ENCODE data around the gene TCEA3. TPM values are rescaled to one million over a fixed set of nuclear protein-coding genes. Genes with fewer than 3 reads are reported as not detected.

TCEA3 gene
- total and polyA plus RNA-seq, 2 experiments from 2014 or later: 174 to 203 TPM

DNA sequence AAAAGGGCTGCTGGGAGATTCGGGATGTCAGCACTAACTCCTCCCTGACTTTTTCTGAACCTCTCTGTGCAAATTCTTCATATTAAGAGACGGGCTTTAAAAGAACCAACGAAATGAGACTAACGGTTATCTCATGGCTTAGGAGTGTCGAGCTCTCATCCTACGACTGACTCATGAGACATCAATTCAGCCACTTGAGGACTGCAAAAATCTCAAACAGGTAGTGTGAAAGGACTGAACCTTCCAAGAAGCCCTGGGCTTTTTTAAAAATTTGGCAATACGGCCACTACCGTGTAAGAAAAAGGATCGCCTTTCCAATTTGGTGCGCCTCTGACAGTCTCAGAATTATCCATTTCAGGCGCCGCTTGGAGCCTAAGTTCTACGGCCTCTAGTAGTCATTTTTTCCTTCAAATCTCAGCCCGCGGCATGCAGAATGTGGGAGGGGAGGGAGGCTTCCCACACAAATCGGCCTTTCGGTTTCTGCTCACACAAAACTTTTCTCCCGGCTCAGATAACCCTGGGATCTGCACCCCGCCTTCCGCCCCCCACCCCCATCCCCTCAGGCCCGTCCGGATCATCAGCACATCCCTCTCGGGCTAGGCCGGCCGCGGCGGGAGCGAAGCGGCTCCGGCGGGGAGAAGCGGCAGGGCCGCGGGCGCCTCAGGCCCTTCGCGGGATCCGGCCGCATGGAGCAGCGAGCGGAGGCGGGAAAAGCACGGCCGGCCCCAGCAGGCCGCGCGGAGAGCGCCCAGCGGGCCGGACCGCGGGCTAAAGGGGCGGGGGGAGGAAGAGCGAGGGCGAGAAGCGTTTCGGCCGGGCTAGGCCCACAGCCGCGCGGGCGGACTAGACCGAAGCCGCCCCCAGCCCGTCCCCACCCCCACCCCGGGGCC, 81.1 kb downstream of the TCEA3 start:
- peak; percentile 58 to 62 for DNase-seq (ENCODE audit: low read depth in 1 of 2, low spot score in 1 of 2)
- no peaks in the 10 kb centered on the region for H3K36me3 ChIP-seq
- peak overlapping the region; percentile 82 for H3K4me3 ChIP-seq
- H3K27ac ChIP-seq: peak overlapping the region; percentile 99
- H3K4me1 ChIP-seq (ENCODE audit: low read depth): peaks cover 39% of the 10 kb centered on the region
- no peaks in the 10 kb centered on the region for H3K27me3 ChIP-seq
- no peak for TF ChIP-seq CTCF (IDR thresholded peaks at IDR 0.05; ENCODE audit: low read depth, low read length)
- H3K9me3 ChIP-seq (ENCODE audit: low read depth): no peaks in the 10 kb centered on the region

- H3K27ac ChIP-seq: peak overlapping the region; percentile 99
Measured at GRCh38 chr1:23341931-23342692, 82.4 kb downstream of the TCEA3 start.

DNA sequence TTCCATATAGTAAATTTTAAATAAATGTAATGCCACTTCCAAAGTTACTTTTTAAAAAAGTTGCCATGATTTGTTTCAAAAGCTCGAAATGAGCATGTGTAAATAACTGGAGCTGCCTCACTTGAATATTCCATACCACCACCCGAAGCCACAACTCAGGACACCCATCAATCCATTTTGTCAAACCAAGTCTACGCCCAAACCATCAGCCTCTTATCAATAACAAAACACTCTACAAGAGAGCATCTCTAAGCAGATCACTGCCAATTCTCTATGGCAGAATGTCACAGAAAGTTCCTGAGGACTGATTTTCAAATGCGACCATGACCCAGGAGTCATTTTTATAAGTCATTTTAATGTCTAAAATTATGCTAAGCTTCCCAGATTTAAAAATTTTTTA, 84.9 kb downstream of the TCEA3 start:
- no peak for DNase-seq (ENCODE audit: low read depth in 1 of 2, low spot score in 1 of 2)
- H3K36me3 ChIP-seq: peaks cover 26% of the 10 kb centered on the region

More at GRCh38 chr1:23341931-23342692, 82.4 kb downstream of the TCEA3 start:
- Histone ChIP-seq H3K36me3 (peaks cover 12% of the 10 kb centered on the region), H3K4me3 (peak overlapping the region; percentile 82), H3K9me3 (ENCODE audit: low read depth) (no peaks in the 10 kb centered on the region), H3K27me3 (no peaks in the 10 kb centered on the region), H3K4me1 (ENCODE audit: low read depth) (peaks cover 46% of the 10 kb centered on the region)
- peak in 1 of 2 donors; percentile 46 for DNase-seq (ENCODE audit: low read depth in 1 of 2, low spot score in 1 of 2)
- no peak for TF ChIP-seq CTCF (IDR thresholded peaks at IDR 0.05; ENCODE audit: low read depth, low read length)

GRCh38 chr1:23337869-23338268, 86.7 kb downstream of the TCEA3 start:
- Histone ChIP-seq H3K27ac (peak overlapping the region; percentile 16), H3K4me3 (no peak overlapping the region), H3K36me3 (peaks cover 40% of the 10 kb centered on the region), H3K4me1 (ENCODE audit: low read depth) (peaks cover 46% of the 10 kb centered on the region), H3K27me3 (no peaks in the 10 kb centered on the region), H3K9me3 (ENCODE audit: low read depth) (no peaks in the 10 kb centered on the region)
- peak in 1 of 2 donors; percentile 34 for DNase-seq (ENCODE audit: low read depth in 1 of 2, low spot score in 1 of 2)
- no peak for TF ChIP-seq CTCF (IDR thresholded peaks at IDR 0.05; ENCODE audit: low read depth, low read length)

More for the DNA sequence above, 84.9 kb downstream of the TCEA3 start:
- H3K4me1 ChIP-seq (ENCODE audit: low read depth): peaks cover 46% of the 10 kb centered on the region
- no peaks in the 10 kb centered on the region for H3K9me3 ChIP-seq (ENCODE audit: low read depth)
- no peak for TF ChIP-seq CTCF (IDR thresholded peaks at IDR 0.05; ENCODE audit: low read depth, low read length)
- no peak overlapping the region for H3K27ac ChIP-seq
- no peaks in the 10 kb centered on the region for H3K27me3 ChIP-seq
- H3K4me3 ChIP-seq: peak overlapping the region; percentile 4

- no peak for DNase-seq (ENCODE audit: low read depth in 1 of 2, low spot score in 1 of 2)
- peaks cover 66% of the 10 kb centered on the region for H3K36me3 ChIP-seq
- no peak for TF ChIP-seq CTCF (IDR thresholded peaks at IDR 0.05; ENCODE audit: low read depth, low read length)
- H3K27me3 ChIP-seq: no peaks in the 10 kb centered on the region
- H3K4me1 ChIP-seq (ENCODE audit: low read depth): no peaks in the 10 kb centered on the region
- no peak overlapping the region for H3K4me3 ChIP-seq
- no peak overlapping the region for H3K27ac ChIP-seq
- no peaks in the 10 kb centered on the region for H3K9me3 ChIP-seq (ENCODE audit: low read depth)
Measured at GRCh38 chr1:23331713-23332112, 92.8 kb downstream of the TCEA3 start.

Other genes starting within 250 kb of the TCEA3 start
- 0.09 TPM in 1 of 2 replicates, not detected in the other for gene HTR1D, start 207.2 kb downstream of the TCEA3 start, total RNA-seq
- gene HTR1D, start 207.2 kb downstream of the TCEA3 start, polyA plus RNA-seq: not detected in 2 replicates
- 122 and 142 TPM in 2 replicates for gene HNRNPR, start 80.5 kb downstream of the TCEA3 start, total RNA-seq
- gene HNRNPR, start 80.5 kb downstream of the TCEA3 start, polyA plus RNA-seq: 149 and 154 TPM in 2 replicates
- 46.3 and 52.1 TPM in 2 replicates for gene ZNF436, start 54.9 kb downstream of the TCEA3 start, total RNA-seq
- gene ZNF436, start 54.9 kb downstream of the TCEA3 start, polyA plus RNA-seq: 25.3 and 32.2 TPM in 2 replicates
- 71.1 and 157 TPM in 2 replicates for gene ASAP3, start 59.4 kb upstream of the TCEA3 start, total RNA-seq
- gene ASAP3, start 59.4 kb upstream of the TCEA3 start, polyA plus RNA-seq: 62.0 and 72.3 TPM in 2 replicates
- gene E2F2, start 106.5 kb upstream of the TCEA3 start, total RNA-seq: 2.1 and 2.5 TPM in 2 replicates
- gene E2F2, start 106.5 kb upstream of the TCEA3 start, polyA plus RNA-seq: 2.2 and 2.7 TPM in 2 replicates
- gene ID3, start 134.8 kb upstream of the TCEA3 start, total RNA-seq: 698 and 784 TPM in 2 replicates
- 703 and 1,027 TPM in 2 replicates for gene ID3, start 134.8 kb upstream of the TCEA3 start, polyA plus RNA-seq